HG03135 (cell line): ENCODE data around the gene ARHGEF25.
"Not testable (repeated sequence)": the region's sequence is repeated elsewhere in the genome, so short reads cannot be mapped to it uniquely, and the experiment has no call there.

Experiments
- ATAC-seq: cut with Tn5 transposase; IDR thresholded peaks from one replicate; pipeline ENCODE4 v1.9.1; 2021; ENCODE audit warnings: mild to moderate bottlenecking, moderate library complexity; ENCODE audit not compliant: unreplicated experiment

ARHGEF25 gene

DNA sequence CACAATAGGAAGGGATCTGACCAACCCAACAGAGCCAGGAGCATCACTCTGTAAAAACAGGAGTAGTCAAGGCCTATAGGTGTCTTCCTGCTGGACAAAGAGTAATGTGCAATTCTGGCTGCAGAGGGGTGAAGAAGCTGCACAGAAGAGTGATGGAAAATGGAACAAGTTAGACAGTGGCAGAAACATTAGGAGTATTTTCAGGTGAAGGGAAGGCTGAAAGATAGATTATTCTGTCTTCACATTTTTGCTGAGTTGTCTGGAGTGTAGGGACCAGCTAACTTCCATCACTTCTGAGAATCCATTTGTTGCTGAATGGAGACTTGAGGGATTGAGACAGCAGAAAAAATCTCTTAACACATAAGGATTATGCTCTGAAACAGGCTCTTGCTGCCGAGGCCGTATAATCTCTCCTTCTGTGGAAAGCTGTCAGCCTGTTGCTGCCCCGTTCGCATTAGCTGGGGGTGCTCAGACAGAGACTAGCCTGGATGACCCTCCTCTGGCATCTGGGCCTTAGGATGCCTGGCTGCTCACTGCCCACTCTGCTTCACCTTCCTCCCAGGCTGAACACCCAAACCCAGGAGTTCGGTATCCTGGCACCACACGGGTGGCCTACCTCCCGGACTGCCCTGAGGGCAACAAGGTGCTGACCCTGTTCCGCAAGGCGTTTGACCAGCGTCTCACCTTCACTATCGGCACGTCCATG, 3.1 kb upstream of the ARHGEF25 start:
- no peak for ATAC-seq

DNA sequence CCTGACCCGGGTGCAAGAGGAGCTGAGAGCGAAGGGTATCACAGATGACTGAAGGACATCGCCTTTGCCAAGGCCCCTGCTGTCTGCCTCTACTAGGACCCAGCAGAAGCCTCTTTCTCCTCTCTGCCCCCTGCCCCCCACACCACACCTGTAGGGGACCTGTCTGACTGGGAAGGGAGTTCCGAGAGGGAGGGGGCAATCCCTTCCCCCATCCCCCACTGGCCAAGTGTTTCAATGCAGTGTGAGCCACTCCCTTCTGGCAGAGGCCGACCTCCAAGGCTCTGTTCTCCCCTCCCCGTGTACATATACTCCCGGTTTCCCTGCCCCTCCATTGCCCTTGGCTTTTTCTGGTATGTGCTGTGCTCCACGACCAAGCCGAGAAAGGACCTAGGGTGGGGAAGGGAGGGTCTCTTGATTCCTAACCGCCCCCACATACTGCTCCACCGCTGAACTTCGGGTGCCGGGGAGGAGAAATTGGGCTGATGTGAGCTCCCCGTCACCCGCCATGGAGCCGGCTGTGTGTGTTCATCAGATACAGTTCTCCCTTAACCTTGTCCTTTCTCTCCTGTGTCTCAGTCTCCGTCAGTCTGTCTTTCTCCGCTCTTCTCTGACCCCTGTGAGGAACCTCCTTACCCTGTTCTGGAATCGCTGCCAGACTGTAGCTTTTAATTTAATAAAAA, 2.0 kb upstream of the ARHGEF25 start:
- ATAC-seq, result no peak

DNA sequence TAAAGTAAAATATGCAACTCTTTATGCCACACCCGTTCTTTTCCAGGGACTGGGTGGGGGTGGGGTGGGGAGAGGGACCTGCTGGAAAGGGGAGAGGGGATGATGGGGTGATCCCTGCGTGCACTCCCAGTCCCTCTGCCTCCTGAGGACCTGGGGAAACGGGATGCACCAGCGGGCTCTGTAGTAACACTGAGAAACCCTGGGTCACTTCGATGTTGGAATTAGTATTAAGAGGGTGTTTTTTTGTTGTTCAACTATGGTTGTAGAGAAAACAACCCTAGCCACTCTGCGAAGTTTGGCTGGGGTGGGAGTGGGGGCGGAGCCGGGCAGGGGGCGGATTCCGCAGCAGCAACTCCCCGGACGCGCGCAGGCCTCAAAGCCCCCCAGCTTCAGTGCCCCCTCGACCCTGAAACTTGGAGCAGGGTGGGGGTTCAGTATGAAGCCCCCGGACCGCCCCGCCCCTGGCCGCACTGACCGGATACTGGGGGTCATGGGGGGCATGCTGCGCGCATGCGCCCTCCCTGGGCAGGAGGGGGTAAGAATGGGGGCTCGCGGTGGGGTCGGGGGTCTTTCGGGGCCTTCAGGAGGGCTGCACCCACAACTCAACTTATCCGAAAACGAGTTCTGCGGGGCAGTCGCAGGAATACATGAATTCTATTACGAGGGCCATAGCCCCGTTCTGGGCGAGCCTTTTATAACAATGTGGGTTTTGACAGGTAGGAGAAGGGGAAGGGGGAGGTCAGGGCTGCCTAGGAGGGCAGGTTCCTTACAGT, 1.3 kb upstream of the ARHGEF25 start:
- no peak for ATAC-seq

DNA sequence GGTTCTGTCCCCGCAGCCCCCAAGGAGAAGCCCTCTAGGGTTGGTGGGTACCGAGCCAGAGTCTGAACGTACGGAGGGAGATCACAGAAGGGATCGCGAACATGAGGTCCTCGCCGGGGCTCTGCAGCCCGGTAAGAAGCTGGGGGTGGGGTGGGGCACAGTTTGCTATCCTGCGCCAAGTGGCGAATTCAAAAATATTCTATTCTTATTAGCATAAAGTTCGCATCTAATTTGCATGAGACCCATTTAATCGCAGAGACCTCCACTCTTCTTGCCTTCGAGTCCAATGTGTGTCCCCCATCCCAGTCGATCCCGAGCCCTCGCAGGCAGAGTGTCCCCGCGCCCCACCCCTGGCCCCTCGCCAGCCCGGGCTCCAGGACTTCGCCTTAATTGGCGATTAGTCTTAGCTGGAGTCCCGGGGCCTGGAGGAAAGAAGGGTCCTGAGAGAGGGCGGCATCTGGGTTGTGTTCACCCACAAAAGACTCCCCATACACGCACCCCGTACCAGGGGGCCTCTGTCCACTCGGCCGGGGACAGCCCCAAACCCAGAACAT, 604 bp upstream of the ARHGEF25 start:
- ATAC-seq, result no peak

DNA sequence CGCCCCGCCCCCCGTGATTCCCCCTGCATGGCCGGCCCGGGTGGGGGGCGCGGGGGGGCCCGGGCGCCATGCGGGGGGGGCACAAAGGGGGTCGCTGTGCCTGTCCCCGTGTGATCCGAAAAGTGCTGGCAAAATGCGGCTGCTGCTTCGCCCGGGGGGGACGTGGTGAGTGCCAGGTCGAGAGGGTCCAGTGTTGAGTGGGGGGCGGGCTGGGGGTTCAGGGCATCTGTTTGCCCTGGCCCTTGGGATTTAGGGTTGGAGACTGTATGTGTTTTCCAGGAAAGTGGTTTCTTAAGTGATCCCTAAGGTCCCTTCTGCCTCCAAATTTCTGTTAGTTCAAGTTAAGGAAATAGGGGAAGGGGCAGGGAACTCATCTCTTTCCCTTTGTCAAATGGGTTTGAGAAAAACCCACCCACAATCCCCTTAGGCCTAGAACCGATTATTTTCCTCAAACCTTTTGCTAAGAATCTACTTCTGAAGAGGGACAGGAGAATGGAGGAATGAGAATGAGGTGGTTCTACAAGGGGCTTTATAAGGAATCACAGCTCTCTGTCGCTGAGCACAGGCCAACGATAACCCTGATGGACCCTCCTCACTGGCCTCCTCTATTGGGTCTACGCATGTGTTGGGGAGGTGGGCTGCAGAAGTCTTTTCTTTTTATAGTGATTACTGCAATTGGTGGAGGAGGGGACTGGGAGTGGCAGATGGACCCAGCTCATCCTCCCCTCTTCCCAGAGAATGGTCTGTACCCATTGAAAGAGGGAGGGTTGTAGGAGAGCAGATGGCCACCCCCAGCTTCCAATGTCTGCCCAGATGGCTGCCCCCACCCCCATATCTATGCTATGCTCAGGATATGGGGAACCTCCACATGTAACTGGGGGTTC, 834 bp downstream of the ARHGEF25 start:
- ATAC-seq, result no peak

DNA sequence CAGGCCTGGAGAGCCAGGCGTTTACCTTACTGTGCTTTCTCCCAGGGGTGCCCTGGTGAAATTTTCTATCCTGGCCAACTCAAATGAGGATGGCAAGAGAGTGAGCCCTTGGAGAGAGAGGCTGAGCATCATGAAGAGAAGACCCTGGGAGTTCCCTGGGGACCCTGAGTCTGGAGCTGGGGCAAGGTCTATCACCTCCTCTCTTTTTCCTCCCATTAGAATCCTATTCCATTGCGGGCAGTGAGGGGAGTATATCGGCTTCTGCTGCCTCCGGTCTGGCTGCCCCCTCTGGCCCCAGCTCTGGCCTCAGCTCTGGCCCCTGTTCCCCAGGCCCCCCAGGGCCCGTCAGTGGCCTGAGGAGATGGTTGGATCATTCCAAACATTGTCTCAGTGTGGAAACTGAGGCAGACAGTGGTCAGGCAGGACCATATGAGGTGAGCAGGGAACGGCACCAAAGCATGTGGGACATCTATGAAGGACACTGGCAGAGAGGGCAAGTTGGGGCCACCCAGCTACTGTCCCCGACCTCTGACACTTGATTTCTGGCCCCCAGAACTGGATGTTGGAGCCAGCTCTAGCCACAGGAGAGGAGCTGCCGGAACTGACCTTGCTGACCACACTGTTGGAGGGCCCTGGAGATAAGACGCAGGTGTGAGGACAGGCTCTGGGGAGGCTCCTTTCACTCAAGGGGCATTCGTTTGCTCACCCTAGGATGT, 1.6 kb downstream of the ARHGEF25 start:
- no peak for ATAC-seq

DNA sequence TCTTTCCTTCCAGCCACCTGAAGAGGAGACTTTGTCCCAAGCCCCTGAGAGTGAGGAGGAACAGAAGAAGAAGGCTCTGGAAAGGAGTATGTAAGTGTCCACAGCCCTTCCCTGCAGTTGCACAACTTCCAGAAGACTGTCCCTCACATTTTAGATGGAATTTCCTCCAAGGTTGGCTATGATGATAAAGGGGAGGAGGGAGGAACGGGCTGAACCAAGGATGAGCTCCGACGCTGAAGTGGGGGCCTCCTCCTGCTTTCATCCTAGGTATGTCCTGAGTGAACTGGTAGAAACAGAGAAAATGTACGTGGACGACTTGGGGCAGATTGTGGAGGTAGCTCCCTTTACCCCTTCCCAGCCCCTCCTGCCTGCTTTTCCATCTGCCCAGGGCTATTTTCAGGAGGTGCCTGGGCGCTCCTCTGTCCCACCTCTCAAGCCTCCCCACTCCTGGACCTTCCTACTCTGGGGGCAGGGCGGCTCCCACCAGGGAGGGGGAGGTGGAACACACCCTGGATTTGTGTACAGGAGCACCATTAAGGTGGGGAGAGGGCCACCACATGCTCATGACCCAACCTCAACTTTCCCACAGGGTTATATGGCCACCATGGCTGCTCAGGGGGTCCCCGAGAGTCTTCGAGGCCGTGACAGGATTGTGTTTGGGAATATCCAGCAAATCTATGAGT, 2.3 kb downstream of the ARHGEF25 start:
- ATAC-seq, result no peak

DNA sequence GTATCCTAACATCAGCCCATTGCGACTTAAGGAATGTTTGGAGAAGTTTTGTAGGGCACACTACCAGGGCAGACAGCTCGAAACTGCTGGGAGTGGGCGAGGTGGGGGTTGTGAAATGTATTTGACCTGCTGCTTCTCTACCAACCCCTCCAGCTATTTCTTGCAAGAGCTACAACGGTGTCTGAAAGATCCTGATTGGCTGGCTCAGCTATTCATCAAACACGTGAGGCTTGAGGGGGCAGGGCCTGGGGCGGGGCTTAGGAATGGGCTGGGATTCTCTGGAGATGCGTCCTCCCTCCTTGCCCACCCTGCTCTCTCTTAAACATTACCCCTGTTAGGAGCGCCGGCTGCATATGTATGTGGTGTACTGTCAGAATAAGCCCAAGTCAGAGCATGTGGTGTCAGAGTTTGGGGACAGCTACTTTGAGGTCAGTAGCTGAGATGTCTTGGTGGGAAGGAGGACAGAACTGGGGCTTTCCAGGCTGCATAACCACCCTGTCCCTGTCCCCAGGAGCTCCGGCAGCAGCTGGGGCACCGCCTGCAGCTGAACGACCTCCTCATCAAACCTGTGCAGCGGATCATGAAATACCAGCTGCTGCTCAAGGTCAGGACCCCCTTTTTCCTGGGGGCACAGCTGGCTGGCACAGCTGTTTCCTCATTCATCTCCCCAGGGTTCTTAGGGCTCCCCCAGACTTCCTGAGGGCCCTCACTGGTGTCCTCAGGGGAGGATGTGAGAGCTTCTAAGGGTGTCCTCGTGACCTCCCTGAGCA, 3.1 kb downstream of the ARHGEF25 start:
- no peak for ATAC-seq

DNA sequence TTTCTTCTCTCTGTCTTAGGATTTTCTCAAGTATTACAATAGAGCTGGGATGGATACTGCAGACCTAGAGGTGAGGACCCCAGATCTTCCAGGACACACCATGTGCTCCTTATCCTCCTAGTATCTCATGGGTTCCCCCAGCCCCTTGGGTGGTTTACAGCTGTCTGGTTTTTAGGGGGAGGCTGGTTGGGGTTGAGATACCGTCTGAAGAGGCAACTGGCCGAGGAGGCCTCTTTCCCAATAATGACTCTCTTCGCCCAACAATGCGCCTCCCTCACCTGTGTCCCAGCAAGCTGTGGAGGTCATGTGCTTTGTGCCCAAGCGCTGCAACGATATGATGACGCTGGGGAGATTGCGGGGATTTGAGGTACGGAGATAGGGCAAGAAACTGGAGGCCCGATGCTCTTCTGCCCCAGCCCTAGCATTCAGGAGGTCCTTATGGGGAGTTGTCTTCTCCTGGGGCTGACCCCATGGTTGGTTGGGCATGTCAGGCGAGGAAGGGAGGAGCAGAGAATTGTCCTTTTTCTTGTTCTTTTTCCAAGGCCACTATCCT, 3.8 kb downstream of the ARHGEF25 start:
- ATAC-seq, result no peak

DNA sequence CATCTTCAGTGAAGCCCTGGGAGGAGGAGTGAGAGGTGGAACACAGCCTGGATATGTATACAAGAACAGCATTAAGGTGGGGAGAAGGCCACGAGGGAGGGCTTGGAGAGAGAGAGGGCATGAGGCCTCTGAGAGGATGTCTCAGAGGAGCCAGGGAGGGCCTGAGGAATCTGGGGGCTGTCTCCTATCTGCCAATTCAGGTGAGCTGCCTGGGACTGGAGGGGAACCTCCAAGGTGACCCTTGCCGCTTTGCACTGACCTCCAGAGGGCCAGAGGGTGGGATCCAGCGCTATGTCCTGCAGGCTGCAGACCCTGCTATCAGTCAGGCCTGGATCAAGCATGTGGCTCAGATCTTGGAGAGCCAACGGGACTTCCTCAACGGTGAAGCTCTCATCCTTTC, 4.4 kb downstream of the ARHGEF25 start:
- no peak for ATAC-seq

DNA sequence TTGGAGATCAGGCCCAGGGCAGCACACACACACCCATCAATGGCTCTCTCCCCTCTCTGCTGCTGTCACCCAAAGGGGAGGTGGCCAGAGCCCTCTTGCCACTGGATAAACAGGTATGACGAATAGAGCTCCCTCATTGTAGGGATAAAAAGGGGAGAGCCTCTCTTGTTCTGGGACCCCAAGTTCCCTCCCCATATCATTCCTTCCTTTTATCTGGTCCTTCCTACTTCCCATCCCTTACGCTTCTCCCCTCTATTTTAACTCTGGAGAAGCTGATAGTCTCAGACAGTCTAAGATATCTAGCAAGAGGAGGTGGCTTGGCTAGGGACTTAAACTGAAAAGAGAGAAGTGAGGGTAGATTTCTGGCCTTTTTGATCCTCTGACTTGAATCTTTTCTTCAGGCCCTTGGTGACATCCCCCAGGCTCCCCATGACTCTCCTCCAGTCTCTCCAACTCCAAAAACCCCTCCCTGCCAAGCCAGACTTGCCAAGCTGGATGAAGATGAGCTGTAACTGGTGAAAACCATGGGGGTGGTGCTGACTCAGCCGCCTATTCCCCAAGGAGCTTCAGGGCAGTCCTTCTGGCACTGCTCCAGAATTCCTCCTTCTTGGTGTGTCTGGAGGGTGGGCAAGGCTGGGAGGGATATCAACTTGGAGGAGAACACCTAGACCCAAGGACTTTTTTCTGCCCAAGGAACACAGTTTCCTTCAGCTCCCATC, 5.3 kb downstream of the ARHGEF25 start:
- ATAC-seq, result no peak

DNA sequence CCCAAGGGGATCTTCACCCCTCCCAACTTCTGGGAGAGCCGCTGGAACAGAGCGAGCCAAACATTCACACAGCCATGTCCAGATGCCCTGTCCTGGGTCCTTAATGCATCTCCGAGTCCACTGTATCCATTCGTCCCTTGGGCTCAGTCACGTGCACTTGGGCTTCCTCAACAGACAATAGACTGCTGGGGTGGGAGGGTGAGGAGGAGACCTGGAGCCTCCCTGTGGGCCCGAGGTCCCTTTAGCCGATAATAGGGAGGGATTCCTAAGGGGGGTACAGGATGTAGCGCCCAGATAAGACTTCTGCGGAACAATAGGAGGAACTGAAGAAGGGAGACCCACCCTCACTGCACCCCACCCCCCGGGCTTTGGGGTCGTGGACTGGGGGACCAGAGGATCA, 6.7 kb downstream of the ARHGEF25 start:
- ATAC-seq, result no peak

DNA sequence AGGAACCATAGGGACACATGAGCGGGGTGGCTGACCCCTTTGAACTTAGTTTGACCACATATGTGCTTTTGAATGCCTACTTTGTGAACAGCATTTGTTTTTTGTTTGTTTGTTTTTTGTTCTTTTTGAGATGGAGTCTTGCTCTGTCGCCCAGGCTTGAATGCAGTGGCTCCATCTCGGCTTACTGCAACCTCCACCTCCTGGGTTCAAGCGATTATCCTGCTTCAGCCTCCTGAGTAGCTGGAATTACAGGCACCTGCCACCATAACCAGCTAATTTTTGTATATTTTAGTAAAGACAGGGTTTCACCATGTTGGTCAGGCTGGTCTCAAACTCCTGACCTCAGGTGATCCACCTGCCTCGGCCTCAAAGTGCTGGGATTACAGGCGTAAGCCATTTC, 7.2 kb downstream of the ARHGEF25 start:
- not testable (repeated sequence) for ATAC-seq

DNA sequence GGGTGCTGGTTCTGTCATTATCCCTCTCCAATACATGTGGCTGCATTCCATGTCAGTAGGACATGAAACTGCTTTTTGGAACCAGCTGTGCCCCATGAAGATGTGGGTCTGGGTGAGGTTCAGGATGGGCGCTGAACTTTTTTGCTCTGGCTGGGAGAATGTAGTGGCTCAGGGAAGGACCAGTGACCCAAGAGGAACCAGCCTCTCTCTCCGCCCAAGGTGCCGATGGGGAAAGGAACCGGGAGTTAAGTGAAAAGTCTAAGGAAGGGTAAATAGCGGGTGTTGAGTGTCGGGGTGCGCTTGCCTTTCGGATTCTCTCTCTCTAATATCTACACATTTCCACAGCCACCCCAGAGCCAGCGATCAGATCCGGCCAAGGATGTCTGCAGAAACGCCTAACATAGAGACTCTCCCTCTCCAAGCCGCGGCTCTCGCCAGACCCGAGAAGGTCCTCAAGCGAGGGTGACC, 7.8 kb downstream of the ARHGEF25 start:
- ATAC-seq, result no peak

DNA sequence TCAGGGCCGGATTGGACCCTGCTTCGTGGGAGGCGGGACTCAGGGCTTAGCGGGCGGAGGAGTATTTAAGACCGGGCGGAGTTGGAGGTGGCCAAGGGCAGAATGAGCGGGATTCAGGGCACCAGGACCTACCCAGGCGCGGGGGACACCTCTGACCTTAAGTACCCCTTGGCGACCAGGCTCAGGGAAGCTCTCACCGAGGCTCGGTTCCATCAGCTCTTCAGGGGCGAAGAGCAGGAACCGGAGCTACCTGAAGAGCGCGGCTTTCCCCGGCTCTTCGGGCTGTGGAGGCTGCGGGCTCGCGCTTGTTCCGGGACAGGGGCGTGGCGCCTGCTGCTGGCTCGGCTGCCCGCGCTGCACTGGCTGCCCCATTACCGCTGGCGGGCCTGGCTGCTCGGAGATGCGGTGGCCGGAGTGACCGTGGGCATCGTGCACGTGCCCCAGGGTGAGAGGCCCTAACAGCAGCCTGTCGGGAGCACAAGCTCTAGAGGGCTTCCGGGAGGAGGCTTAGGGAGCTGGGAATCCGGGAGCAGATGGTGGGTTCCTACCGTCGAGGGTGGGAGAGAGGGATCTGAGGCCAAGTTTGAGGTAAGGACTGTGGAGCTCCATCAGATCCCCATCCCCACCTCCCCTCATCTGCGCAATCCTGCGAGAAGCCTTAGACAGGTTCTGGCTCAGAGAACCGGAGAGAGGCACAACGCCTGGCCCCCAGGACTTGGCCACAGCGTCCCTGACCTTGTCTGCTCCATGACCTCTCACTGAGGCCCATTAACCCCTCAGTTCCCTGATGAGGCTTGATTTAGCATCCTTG, 8.4 kb downstream of the ARHGEF25 start:
- no peak for ATAC-seq

DNA sequence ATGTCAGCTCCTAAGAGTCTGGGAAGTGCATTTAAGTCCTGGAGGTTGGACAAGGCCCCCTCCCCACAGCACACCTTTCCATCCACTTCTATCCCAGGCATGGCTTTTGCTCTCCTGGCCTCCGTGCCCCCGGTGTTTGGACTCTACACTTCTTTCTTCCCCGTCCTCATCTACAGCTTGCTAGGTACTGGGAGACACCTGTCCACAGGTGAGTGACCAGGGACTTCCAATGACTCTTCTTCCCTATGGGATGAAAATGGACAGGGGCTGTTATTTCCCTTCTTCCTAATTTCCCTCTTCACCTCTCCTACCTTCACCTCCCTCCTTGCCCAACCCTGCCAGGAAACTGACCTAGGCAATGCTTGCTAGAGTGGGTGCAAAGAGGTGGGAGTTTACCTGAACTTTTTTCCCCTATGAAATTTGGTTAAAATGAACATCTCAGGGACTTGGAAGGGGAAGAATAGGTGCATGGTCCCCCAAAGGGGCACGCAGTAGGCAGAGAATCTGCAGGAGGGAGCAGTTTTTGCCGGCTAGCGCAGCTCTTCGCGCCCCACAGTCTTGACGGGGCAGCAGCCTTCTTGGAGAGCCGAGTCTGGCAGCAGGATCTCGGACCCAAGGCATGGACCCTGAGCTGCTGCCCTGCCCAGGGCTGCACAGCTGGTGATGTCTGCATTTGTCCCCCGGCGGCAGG, 9.2 kb downstream of the ARHGEF25 start:
- no peak for ATAC-seq
